NCI-H2196 (cell line): ENCODE measurements around the gene JUP.
"Not testable (repeated sequence)": the region's sequence is repeated elsewhere in the genome, so short reads cannot be mapped to it uniquely, and the experiment has no call there.

Source experiments
- DNase-seq: peaks from one replicate; lab custom pipeline; 2025; ENCODE audit not compliant: unreplicated experiment; lab: John Stamatoyannopoulos, UW

JUP gene

DNA sequence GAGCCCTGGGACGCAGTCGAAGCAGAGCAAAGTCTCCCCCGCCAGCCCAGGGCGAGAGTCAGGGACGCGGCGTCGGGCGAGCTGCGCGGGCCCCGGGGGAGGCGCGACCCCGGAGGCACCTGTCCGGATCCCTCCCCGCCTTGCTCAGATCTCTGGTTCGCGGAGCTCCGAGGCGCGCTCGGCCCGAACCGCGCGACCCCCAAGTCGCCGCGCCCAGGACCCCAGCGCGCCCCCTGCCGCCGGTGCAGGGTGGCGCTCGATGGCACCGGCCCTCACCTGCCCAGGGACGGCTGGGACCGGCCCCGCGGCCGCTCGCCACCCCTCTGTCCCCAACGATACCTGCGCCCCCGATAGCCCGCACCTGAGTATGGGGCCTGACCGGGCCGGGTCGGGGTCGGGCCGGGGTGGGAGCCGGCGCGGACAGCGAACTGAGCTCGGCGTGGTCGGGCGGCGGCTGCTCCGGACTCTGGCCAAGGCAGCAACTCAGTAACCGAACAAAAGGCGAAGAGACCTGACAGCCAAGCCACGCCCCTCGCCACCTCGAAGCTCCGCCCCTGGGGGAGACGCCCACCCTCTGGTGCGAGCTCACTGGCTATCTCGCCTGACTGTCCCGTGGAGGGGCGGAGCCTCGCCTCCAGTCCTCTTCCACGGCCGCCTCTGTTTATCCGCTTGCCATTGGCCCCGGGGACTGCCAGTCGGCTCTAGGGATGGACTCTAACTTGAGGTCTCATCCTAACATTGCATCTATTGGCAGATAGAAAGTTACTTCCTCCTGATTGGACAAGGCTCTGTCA lies at the start of gene JUP:
TSS of gene JUP (minus strand) at position 485 of the 794 bp plus-strand sequence. CDS start 14,857 bp downstream, outside the sequence.
- DNase-seq: peak; percentile 94

GRCh38 chr17:41835800-41836549 lies 49.5 kb upstream of the JUP start, which contains the start of gene NT5C3B:
Gene NT5C3B (minus strand): TSS chr17:41836232. CDS start chr17:41836193, 39 bp downstream.
- DNase-seq: peak; percentile 11

DNA sequence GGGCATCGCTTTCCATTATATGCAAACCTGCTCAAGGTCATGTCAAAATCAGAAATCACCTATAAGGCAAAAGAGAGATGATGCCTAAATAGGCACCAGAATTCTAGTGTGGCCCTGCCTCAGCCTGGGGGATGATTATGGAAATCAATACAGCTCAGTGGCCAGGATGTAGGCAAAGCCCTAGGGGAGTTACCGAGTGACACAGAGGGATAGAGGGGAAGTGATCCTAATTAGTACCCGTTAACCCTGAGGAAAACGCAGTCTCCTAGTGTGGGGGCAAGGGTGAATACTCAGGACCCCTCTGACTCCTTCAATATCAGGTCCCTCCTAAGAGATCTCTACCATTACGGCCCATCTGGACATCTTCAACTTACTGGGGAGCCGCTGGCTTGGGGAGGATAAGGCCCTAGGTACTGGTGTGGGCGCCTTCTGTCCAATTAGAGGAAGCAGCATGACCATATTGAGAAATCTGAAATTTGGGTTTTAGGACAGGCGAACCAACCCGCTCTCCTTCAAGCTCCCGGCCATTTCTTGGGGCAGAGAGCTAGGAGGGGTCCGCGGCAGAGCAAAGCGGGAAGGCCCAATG lies 48.8 kb upstream of the JUP start:
- DNase-seq: no peak

DNA sequence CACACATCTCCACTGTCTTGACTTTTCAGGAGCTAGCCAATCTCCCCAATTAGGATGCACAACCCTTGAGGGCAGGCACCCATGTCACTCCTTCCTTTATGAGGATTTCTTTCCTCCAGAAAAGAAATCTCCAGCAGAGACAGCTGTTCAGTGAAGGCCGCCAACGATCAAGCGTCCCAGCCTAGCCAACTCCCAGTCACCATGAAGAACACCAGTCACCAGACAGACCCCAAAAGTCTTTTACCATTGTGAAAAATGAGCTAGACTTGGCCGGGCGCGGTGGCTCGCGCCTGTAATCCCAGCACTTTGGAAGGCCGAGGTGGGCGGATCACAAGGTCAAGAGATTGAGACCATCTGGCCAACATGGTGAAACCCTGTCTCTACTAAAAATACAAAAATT lies 43.5 kb upstream of the JUP start:
- DNase-seq: not testable (repeated sequence)

- DNase-seq: no peak
These were observed 38.8 kb upstream of the JUP start for GRCh38 chr17:41825175-41825845.

DNA sequence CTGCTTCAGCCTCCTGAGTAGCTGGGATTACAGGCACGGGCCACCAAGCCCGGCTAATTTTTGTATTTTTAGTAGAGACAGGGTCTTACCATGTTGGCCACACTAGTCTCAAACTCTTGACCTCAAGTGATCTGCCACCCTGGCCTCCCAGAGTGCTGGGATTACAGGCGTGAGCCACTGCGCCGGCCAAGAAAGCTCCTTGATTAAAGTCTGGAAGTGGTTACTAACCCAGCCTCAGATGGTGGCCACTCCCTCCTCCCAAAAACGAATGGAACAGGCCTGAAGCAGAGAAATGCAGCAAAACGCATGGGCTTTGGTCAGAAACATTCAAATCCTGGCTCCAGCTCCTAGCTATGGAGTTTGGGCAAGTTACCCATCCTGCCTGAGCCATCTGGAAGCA lies 37.6 kb upstream of the JUP start:
- DNase-seq: no peak

DNA sequence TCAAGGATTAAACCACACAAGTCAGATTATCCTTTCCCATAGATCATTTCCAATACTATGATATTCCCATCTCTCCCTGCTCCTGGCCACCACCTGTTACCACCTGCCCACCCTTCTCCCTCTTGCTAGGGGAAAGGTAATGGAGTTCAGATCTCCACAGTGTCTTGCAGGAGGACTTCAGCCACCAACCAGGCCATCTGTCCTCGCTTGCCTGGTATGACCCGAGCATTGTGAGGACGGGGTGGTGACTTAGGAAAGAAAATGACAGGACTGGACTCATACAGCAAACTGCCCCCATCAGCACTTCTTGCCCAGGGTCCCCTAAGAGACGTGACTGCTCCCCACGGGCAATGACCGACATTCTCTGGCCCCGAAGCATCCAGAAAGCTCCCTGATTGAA lies 37.1 kb upstream of the JUP start:
- no peak for DNase-seq

- DNase-seq: no peak
These were observed 36.6 kb upstream of the JUP start for GRCh38 chr17:41823141-41823524.

DNA sequence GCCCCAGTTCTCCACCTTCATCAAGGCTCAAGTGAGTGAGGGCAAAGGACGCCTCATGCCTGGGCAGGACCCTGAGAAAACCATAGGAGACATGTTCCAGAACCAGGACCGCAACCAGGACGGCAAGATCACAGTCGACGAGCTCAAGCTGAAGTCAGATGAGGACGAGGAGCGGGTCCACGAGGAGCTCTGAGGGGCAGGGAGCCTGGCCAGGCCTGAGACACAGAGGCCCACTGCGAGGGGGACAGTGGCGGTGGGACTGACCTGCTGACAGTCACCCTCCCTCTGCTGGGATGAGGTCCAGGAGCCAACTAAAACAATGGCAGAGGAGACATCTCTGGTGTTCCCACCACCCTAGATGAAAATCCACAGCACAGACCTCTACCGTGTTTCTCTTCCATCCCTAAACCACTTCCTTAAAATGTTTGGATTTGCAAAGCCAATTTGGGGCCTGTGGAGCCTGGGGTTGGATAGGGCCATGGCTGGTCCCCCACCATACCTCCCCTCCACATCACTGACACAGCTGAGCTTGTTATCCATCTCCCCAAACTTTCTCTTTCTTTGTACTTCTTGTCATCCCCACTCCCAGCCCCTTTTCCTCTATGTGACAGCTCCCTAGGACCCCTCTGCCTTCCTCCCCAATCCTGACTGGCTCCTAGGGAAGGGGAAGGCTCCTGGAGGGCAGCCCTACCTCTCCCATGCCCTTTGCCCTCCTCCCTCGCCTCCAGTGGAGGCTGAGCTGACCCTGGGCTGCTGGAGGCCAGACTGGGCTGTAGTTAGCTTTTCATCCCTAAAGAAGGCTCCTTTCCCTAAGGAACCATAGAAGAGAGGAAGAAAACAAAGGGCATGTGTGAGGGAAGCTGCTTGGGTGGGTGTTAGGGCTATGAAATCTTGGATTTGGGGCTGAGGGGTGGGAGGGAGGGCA lies 36.0 kb upstream of the JUP start:
- DNase-seq: no peak

- no peak for DNase-seq
These were observed 35.3 kb upstream of the JUP start for GRCh38 chr17:41821776-41822175.

DNA sequence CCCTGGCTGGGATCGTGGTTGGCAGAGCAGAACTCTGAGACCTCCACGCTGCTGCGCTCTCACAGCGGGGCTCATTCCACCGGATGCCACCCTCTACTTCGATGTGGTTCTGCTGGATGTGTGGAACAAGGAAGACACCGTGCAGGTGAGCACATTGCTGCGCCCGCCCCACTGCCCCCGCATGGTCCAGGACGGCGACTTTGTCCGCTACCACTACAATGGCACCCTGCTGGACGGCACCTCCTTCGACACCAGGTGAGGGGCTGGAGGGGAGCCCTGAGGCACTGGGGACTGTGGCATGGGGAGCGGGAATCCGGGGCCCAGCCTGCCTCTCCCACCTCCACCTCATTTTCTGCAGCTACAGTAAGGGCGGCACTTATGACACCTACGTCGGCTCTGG lies 31.5 kb upstream of the JUP start:
- DNase-seq: no peak

- DNase-seq: no peak
These were observed 30.3 kb upstream of the JUP start for GRCh38 chr17:41816637-41817320.

GRCh38 chr17:41814195-41814594 lies 27.7 kb upstream of the JUP start:
- DNase-seq: no peak

DNA sequence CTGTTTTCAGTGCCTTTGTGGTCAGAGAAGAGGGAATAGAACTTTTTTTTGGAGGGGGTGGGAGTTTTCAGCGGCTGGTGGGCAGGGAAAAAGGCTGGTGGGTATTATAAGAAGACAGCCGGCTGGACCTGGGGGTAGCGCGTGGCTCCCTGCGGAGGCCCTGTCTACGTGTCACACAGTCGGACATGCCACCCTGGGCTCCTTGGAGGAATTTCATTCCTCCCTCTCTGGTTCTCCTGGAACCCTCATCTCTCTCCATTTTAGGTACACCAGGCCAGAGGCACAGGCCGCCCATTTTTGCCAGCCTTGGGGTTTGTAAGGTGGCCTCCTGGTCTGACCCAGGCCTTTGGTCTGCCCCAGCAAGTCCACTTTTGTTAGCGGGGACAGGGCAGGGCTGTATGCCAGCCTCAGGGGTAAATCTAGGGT lies 27.2 kb upstream of the JUP start:
- no peak for DNase-seq

DNA sequence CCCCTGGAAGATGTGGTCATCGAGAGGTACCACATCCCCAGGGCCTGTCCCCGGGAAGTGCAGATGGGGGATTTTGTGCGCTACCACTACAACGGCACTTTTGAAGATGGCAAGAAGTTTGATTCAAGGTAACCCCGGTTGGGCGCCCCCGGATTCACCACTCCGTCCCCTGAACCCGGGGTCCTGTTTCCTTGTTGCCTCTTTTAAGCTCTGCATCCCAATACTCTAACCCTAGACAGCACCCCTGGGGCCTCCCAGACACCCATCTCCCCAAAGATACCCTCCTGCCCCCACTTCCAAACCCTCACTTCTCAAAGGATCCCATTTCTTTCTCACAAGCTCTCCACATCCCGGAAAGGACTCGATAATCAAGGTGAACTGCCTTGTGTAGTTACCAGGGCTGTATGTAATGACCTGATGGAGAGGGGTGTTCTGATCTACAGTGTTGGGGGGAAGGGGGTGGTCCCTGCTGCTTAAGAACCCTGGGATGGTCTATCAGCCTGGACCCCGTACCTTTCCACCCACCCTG lies 26.7 kb upstream of the JUP start:
- DNase-seq: no peak

DNA sequence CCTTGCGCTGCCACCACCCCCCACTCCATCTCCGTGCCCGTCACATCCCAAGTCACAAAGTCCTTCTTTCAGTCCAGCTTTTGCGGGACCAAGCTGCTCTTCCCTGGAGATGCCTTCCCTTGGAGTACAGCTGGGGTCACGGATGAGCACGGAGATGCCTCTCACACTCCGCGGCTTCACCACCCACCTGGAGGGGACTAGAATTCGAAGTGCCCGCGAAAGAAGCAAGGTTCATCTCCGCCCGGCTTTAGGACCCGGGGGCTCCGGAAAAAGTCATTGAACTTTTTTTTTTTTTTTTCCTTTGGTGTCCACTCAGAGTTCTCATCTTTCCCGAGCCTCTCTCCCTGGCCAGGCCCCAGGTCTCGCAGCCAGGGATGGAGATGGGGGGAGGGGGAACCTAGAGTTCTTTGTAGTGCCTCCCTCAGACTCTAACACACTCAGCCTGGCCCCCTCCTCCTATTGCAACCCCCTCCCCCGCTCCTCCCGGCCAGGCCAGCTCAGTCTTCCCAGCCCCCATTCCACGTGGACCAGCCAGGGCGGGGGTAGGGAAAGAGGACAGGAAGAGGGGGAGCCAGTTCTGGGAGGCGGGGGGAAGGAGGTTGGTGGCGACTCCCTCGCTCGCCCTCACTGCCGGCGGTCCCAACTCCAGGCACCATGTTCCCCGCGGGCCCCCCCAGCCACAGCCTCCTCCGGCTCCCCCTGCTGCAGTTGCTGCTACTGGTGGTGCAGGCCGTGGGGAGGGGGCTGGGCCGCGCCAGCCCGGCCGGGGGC lies 26.1 kb upstream of the JUP start, which contains the start of gene FKBP10:
TSS of gene FKBP10 (plus strand) at position 624 of the 771 bp plus-strand sequence. CDS start at position 655, 31 bp downstream.
- DNase-seq: peak; percentile 48

- DNase-seq: peak; percentile 54
These were observed 25.3 kb upstream of the JUP start, which contains the start of gene P3H4 for GRCh38 chr17:41811549-41812380. Gene P3H4 (minus strand): TSS chr17:41811949. CDS start chr17:41811915, 34 bp downstream.
